Parathyroid adenoma (tissue), 2 donors: ENCODE measurements around the gene NECTIN1.

ENCODE experiments used
- H2AFZ ChIP-seq: fragments of 300-600 bp; sonication (generic); one replicate; pipeline ENCODE4 v1.7.0; 2017; ENCODE audit warnings: antibody characterized with exemption, mild to moderate bottlenecking
- H3K27ac ChIP-seq: fragments of 300-600 bp; sonication (generic); one replicate; pipeline ENCODE4 v1.7.0; 2017
- H3K27me3 ChIP-seq: fragments of 300-600 bp; sonication (generic); one replicate; pipeline ENCODE4 v1.7.0; 2017; ENCODE audit warnings: low read length; ENCODE audit not compliant: control insufficient read depth, insufficient read depth
- H3K36me3 ChIP-seq: fragments of 300-600 bp; sonication (generic); one replicate; pipeline ENCODE4 v1.7.0; 2017; ENCODE audit warnings: low read length; ENCODE audit not compliant: control insufficient read depth, insufficient read depth
- H3K4me1 ChIP-seq: fragments of 300-600 bp; sonication (generic); one replicate; pipeline ENCODE4 v1.7.0; 2017; ENCODE audit warnings: control low read depth
- H3K4me2 ChIP-seq: fragments of 300-600 bp; sonication (generic); one replicate; pipeline ENCODE4 v1.7.0; 2017; ENCODE audit warnings: low read length
- H3K4me3 ChIP-seq: fragments of 300-600 bp; sonication (generic); one replicate; pipeline ENCODE4 v1.7.0; 2017; ENCODE audit warnings: low read depth, low read length
- H3K79me2 ChIP-seq: fragments of 300-600 bp; sonication (generic); one replicate; pipeline ENCODE4 v1.7.0; 2017; ENCODE audit warnings: control low read depth
- H3K9ac ChIP-seq: fragments of 300-600 bp; sonication (generic); one replicate; pipeline ENCODE4 v1.7.0; 2017; ENCODE audit warnings: mild to moderate bottlenecking
- H3K9me3 ChIP-seq: fragments of 300-600 bp; sonication (generic); one replicate; pipeline ENCODE4 v1.7.0; 2017; ENCODE audit warnings: low read length; ENCODE audit not compliant: control insufficient read depth
- TF ChIP-seq, protein P1 (sequence below): fragments of 300-600 bp; sonication (generic); IDR thresholded peaks from one replicate; pipeline ENCODE4 v1.7.0; 2017; ENCODE audit warnings: antibody characterized with exemption, mild to moderate bottlenecking
- donor health status: primary hyperparathyroidism.

NECTIN1 gene

DNA sequence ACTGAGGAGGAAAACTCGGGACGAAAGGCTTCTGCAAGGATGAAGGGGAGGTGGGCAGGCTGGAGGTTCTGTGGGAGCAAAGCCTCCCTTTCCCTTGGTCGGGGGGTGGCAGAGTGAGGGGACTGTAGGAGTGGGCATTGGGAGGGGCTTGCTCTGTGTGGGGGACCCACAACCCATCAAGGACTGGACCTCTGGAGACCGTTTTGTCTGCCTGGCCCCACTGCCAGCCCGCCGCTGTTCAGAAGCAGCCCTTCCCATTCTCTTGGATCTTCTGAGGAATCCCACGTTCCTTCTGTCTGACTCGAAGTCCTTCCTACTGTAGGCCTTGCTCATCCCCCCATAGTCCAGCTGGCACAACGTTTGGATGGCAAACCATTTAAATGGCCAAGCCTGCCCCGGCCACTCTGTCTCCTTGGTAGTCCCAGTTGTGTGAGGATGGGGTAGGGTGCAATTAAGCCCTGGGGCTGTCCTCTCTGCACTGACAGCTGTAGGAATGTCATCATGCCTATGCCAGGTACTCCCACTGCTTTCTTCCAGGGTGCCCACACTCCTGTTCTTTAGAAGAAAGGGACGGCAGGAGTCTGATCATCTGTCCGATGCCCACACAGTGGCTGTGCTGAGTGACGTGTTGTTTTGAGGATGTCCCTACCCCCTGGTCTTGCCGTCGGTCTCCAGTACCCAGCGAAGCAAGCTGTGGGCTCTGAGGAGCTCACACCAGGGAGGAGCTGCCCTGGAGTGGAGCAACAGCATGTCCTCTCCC lies 17.0 kb upstream of the NECTIN1 start:
- Histone ChIP-seq H3K79me2 (no peaks in the 10 kb centered on the region), H3K4me3 (no peak overlapping the region), H3K4me1 (no peaks in the 10 kb centered on the region), H3K9me3 (no peaks in the 10 kb centered on the region), H3K4me2 (no peak overlapping the region), H3K9ac (no peak overlapping the region), H3K27ac (no peak overlapping the region), H3K27me3 (no peaks in the 10 kb centered on the region), H3K36me3 (no peaks in the 10 kb centered on the region), H2AFZ (no peak overlapping the region)
- TF ChIP-seq, protein P1, sequence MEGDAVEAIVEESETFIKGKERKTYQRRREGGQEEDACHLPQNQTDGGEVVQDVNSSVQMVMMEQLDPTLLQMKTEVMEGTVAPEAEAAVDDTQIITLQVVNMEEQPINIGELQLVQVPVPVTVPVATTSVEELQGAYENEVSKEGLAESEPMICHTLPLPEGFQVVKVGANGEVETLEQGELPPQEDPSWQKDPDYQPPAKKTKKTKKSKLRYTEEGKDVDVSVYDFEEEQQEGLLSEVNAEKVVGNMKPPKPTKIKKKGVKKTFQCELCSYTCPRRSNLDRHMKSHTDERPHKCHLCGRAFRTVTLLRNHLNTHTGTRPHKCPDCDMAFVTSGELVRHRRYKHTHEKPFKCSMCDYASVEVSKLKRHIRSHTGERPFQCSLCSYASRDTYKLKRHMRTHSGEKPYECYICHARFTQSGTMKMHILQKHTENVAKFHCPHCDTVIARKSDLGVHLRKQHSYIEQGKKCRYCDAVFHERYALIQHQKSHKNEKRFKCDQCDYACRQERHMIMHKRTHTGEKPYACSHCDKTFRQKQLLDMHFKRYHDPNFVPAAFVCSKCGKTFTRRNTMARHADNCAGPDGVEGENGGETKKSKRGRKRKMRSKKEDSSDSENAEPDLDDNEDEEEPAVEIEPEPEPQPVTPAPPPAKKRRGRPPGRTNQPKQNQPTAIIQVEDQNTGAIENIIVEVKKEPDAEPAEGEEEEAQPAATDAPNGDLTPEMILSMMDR, result no peak

DNA sequence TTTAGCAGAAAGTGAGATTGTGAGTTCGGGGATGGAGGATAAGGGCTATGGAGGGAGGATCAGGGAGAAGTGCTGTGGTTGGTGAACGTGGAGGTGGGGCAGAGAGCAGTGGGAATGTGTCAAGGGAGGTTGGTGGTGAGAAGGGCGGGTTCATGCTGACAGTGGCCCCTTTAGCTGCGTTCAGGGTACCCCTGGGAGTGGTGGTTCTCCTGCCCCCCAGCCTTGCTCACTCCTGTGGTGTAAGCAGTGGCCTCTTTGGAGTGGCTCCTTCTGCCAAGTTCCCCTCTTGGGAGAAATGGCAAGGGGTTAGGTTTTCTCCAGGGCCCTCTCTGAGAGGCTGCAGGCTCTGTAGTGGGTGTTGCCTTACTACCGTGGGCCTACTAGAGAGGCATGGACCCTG lies 16.1 kb upstream of the NECTIN1 start:
- Histone ChIP-seq H3K27me3 (no peaks in the 10 kb centered on the region), H3K4me2 (no peak overlapping the region), H3K9ac (no peak overlapping the region), H3K36me3 (no peaks in the 10 kb centered on the region), H3K9me3 (no peaks in the 10 kb centered on the region), H3K79me2 (no peaks in the 10 kb centered on the region), H3K4me1 (no peaks in the 10 kb centered on the region), H2AFZ (no peak overlapping the region), H3K4me3 (no peak overlapping the region), H3K27ac (no peak overlapping the region)
- TF ChIP-seq, protein P1, result no peak

DNA sequence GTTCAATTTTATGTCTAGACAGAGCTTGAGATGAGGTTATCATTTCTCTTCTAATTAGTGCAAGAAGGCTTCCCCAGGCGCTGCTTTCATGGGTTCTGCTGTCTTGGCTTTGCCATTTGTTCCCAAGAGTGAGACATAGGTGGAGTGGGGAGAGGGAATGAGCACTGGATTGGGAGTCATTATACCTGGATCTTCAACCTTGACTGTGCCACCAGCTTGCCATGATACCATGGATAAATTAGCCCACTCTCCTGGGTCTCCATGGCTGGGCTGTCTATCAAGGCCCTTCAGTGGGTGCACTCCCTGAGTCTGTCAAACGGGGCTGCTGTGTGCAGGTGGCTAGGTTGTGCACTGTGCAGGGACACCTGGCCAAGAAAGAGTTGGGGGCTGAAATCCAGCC lies 15.6 kb upstream of the NECTIN1 start:
- Histone ChIP-seq H2AFZ (no peak overlapping the region), H3K27ac (no peak overlapping the region), H3K4me3 (no peak overlapping the region), H3K79me2 (no peaks in the 10 kb centered on the region), H3K36me3 (no peaks in the 10 kb centered on the region), H3K4me2 (no peak overlapping the region), H3K27me3 (no peaks in the 10 kb centered on the region), H3K9me3 (no peaks in the 10 kb centered on the region), H3K4me1 (no peaks in the 10 kb centered on the region), H3K9ac (no peak overlapping the region)
- TF ChIP-seq, protein P1, result no peak

DNA sequence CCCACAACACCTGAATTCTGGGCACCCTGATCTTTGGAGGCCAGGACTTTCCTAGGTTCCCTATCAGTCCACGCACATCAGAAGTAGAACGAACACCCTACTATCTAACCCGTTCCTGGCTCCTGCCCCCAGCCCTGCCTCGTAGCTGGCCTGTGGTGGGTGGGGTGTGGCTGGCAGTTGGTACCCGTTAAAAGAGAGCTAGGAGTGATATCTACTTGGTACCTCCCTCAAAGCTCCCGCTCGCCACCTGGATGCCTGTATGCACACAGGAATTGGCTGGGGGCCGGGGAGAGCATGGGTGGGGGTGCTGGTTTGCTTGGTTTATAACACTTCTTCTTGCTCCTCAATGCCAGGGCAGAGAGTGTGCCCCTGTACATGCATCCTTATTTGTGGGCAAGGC lies 14.0 kb upstream of the NECTIN1 start:
- Histone ChIP-seq H3K79me2 (no peaks in the 10 kb centered on the region), H3K9me3 (no peaks in the 10 kb centered on the region), H3K27ac (no peak overlapping the region), H3K27me3 (no peaks in the 10 kb centered on the region), H3K4me1 (no peaks in the 10 kb centered on the region), H3K4me2 (no peak overlapping the region), H3K9ac (no peak overlapping the region), H2AFZ (no peak overlapping the region), H3K4me3 (no peak overlapping the region), H3K36me3 (no peaks in the 10 kb centered on the region)
- TF ChIP-seq, protein P1, result no peak

DNA sequence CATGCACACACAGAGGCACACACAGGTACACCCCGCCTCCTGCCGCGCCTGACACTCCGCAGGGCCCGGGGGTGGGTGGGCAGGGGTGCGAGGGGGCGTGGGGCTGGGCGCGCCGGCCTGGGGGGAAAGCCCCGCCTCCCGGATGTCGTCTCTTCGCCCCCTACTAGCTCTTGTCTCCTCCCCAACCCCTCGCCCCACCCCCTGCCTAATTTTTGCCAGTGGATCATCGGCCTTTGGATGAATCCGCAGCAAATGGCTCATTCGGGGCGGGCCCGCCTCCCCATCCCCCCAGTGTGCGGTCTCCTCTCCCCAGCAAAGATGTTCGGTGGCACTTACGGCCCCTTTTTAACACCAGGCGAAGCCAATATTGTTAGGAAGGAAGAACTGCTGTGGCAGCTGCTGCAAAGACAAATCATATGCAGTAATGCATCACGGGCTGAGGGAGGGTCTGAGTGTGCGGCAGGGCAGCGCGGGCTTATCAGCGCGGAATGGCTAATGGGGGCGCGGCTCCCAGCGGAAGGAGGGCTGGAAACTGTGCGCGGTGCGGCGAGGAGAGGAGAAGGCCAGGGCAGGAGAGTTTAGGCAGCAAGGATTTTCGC lies 13.4 kb upstream of the NECTIN1 start:
- TF ChIP-seq, protein P1, result no peak
- Histone ChIP-seq H3K9ac (no peak overlapping the region), H3K4me3 (no peak overlapping the region), H3K36me3 (no peaks in the 10 kb centered on the region), H3K79me2 (no peaks in the 10 kb centered on the region), H3K27me3 (no peaks in the 10 kb centered on the region), H2AFZ (peak overlapping the region; percentile 33), H3K9me3 (no peaks in the 10 kb centered on the region), H3K4me2 (no peak overlapping the region), H3K4me1 (no peaks in the 10 kb centered on the region), H3K27ac (no peak overlapping the region)
